ENCODE data around the gene ABI3BP.
A peak's percentile ranks its signal among the peaks of the same experiment; 100 is the strongest.

The ABI3BP gene

DNA sequence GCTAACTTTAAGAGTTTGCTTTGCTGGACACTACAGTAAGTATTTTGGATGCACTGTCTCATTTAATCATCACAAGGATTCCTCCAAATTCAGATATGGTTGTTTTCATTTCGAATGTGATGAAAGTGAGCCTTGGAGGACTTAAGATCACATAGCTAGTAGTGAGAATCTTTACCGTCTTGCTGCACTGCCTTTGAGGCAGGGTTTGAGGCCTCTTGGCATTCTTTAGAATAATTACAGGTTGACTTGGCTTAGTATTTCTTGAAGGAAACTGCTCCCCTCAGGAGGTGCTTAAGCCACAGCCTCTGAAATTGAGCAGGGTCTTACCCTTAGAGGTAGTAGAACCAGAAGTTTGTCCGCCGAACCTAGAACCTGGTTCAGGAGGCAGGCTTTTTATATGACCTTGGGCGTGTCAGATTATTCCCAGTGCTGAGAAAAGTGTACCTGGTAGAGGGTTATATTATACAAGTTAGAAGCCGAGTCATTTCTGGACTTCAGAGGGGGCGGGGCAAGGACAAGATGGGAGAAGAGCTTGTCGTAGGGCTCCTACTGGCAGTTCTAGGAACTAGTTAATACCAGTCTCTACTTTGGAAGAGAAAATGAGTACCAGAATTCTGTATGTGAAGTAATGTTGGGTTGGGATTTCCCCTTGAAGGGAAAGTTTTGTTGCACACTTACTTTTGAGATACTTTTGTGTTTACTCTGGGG, 282.8 kb downstream of the ABI3BP start:
- TF ChIP-seq EGR1 (IDR thresholded peaks at IDR 0.05) (no peak), NFIC (IDR thresholded peaks at IDR 0.05) (no peak), EP300 (IDR thresholded peaks at IDR 0.05; ENCODE audit: borderline replicate concordance) (no peak), CEBPB (IDR thresholded peaks at IDR 0.05) (no peak)

DNA sequence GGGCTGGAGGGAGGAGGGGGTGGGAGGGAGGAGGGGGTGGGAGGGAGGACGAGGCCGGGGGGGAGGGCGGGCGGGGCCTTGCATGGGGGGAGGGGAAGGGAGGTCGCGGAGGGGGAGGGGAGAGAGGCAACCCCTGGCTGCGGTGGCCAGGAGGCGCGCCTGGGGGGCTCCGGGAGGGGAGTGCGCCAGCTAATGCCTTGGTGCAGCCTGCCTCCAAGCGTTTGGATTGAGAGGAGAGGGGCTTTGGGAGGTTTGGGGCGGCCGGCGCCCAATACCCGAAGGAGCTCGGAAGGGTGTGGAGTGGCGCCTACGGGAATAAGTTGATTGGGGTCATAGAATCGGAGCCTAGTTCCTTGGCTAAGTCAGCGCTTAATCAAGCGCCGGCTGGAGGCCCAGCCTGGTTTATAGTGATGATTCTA, 283.4 kb downstream of the ABI3BP start:
- TF ChIP-seq CEBPB (IDR thresholded peaks at IDR 0.05) (no peak), CREB1 (IDR thresholded peaks at IDR 0.05; ENCODE audit: low read depth) (no peak), FOXM1 (IDR thresholded peaks at IDR 0.05; ENCODE audit: borderline replicate concordance, low read depth) (no peak), NFIC (IDR thresholded peaks at IDR 0.05) (no peak), TCF12 (IDR thresholded peaks at IDR 0.05; ENCODE audit: low read depth) (no peak)
- TF ChIP-seq, protein P1, sequence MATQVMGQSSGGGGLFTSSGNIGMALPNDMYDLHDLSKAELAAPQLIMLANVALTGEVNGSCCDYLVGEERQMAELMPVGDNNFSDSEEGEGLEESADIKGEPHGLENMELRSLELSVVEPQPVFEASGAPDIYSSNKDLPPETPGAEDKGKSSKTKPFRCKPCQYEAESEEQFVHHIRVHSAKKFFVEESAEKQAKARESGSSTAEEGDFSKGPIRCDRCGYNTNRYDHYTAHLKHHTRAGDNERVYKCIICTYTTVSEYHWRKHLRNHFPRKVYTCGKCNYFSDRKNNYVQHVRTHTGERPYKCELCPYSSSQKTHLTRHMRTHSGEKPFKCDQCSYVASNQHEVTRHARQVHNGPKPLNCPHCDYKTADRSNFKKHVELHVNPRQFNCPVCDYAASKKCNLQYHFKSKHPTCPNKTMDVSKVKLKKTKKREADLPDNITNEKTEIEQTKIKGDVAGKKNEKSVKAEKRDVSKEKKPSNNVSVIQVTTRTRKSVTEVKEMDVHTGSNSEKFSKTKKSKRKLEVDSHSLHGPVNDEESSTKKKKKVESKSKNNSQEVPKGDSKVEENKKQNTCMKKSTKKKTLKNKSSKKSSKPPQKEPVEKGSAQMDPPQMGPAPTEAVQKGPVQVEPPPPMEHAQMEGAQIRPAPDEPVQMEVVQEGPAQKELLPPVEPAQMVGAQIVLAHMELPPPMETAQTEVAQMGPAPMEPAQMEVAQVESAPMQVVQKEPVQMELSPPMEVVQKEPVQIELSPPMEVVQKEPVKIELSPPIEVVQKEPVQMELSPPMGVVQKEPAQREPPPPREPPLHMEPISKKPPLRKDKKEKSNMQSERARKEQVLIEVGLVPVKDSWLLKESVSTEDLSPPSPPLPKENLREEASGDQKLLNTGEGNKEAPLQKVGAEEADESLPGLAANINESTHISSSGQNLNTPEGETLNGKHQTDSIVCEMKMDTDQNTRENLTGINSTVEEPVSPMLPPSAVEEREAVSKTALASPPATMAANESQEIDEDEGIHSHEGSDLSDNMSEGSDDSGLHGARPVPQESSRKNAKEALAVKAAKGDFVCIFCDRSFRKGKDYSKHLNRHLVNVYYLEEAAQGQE (IDR thresholded peaks at IDR 0.05; ENCODE audit: low read depth), result no peak

DNA sequence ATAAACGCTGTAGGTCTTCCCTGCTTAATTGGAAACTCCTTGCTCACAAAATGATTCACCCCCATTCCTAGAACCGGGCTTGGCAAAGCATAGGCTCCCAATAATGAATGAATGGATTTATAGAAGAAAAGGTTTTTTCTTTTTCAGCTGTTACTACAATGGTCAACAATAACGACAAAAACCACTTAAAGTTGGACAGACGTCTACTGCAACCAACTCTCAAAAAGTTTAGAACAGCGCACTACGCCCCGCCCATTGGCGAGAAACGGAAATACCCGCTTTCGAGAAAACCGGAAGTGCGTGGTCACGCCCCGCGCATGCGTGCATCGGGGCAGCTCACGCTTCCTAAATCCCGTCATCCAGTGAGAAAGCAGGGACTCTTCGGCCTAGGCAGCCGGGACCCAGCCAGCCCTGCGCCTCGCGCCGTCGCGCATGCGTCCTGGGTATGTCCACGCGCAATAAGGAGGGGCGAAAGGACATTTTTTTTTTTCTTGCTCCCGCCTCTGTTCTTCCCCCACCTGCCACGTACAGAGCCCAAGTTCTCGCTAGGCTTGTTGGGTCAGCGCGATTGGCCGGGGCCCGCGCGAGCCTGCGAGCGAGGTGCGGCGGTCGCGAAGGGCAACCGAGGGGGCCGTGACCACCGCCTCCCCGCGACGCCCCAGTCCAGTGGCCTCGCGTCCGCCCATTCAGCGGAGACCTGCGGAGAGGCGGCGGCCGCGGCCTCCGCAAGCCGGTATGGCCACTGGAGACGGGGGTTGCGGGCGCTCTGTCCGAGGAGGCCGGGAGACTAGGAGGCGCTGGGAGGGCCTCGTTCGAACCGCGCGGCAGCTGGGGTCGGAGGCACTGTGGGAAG, 284.0 kb downstream of the ABI3BP start, which contains the start of gene TFG:
TFG (plus strand) TSS at position 506 of the 853 bp plus-strand sequence. CDS start 4,192 bp downstream, outside the sequence.
- TF ChIP-seq ZBTB7A (IDR thresholded peaks at IDR 0.05; ENCODE audit: low read depth) (0 out of 2 replicates have a peak, but pooled peaks have one; percentile 28), YY1 (IDR thresholded peaks at IDR 0.05; ENCODE audit: low read depth) (no peak), EP300 (IDR thresholded peaks at IDR 0.05; ENCODE audit: borderline replicate concordance) (no peak), RAD21 (IDR thresholded peaks at IDR 0.05; ENCODE audit: low read depth) (no peak), TCF12 (IDR thresholded peaks at IDR 0.05; ENCODE audit: low read depth) (no peak), TAF1 (IDR thresholded peaks at IDR 0.05; ENCODE audit: low read depth) (peak; percentile 49; the same call in 1 of the 2 replicates), NFIC (IDR thresholded peaks at IDR 0.05) (0 out of 2 replicates have a peak, but pooled peaks have one; percentile 3), CREB1 (IDR thresholded peaks at IDR 0.05; ENCODE audit: low read depth) (peak; percentile 35; the same call in 1 of the 2 replicates), TEAD4 (IDR thresholded peaks at IDR 0.05) (0 out of 2 replicates have a peak, but pooled peaks have one; percentile 4)
- TF ChIP-seq, protein P2, sequence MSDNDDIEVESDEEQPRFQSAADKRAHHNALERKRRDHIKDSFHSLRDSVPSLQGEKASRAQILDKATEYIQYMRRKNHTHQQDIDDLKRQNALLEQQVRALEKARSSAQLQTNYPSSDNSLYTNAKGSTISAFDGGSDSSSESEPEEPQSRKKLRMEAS (IDR thresholded peaks at IDR 0.05), result peak; percentile 69; the same call in 1 of the 2 replicates
- TF ChIP-seq, protein P3, sequence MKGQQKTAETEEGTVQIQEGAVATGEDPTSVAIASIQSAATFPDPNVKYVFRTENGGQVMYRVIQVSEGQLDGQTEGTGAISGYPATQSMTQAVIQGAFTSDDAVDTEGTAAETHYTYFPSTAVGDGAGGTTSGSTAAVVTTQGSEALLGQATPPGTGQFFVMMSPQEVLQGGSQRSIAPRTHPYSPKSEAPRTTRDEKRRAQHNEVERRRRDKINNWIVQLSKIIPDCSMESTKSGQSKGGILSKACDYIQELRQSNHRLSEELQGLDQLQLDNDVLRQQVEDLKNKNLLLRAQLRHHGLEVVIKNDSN (IDR thresholded peaks at IDR 0.05), result no peak

DNA sequence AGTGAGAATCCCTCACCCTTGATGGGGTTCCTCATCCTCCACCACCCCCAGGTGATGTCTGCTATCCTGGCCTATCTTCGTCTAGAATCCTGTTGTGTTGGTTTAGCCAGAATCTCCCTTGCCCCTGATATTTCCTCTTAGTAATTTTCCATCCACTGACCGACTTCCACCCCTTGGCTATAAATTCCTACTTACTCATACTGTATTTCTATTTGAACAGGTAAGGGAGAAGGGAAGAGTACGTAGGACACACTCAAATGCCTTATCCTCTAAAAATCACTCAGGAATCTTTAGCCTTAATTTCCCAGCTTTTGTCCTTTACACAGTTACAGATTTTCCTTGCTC, 284.6 kb downstream of the ABI3BP start:
- TF ChIP-seq RAD21 (IDR thresholded peaks at IDR 0.05; ENCODE audit: low read depth), result no peak
- TF ChIP-seq, protein P1 (IDR thresholded peaks at IDR 0.05; ENCODE audit: low read depth), result no peak
- TF ChIP-seq CEBPB (IDR thresholded peaks at IDR 0.05), result no peak
- TF ChIP-seq CREB1 (IDR thresholded peaks at IDR 0.05; ENCODE audit: low read depth), result no peak
- TF ChIP-seq TCF12 (IDR thresholded peaks at IDR 0.05; ENCODE audit: low read depth), result no peak
- TF ChIP-seq NFIC (IDR thresholded peaks at IDR 0.05), result no peak

DNA sequence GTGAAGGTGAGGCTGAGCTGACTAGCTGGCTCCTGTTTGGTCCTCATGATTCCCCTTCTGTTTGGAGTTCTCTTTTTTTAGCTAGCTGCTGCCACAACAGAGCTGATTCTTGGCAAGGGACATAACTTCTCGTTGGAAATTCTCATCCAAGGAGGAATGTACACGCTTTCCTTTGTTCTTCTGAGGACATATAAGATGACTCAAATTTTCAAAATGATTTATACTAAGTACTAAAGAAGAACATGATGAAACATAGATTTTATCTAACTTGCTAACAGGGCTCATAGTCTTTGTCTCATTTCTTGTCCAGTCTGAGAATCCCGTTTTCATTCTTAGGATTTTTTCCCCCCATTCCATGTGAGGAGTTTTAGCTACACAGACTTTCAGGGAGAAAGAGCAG, 286.9 kb downstream of the ABI3BP start:
- TF ChIP-seq, protein P3 (IDR thresholded peaks at IDR 0.05), result no peak
- TF ChIP-seq ZBTB7A (IDR thresholded peaks at IDR 0.05; ENCODE audit: low read depth) (no peak), CREB1 (IDR thresholded peaks at IDR 0.05; ENCODE audit: low read depth) (no peak), YY1 (IDR thresholded peaks at IDR 0.05; ENCODE audit: low read depth) (no peak)
- TF ChIP-seq, protein P1 (IDR thresholded peaks at IDR 0.05; ENCODE audit: low read depth), result no peak

Measured in Ishikawa (cell line).